ENCODE results near the gene F2RL3. TPM values are rescaled to one million over a fixed set of nuclear protein-coding genes. Genes with fewer than 3 reads are reported as not detected.
"Not testable (repeated sequence)": the region's sequence is repeated elsewhere in the genome, so short reads cannot be mapped to it uniquely, and the experiment has no call there.

F2RL3 gene
- total RNA-seq, 1 donor from 2014 or later, result under 0.01 TPM

DNA sequence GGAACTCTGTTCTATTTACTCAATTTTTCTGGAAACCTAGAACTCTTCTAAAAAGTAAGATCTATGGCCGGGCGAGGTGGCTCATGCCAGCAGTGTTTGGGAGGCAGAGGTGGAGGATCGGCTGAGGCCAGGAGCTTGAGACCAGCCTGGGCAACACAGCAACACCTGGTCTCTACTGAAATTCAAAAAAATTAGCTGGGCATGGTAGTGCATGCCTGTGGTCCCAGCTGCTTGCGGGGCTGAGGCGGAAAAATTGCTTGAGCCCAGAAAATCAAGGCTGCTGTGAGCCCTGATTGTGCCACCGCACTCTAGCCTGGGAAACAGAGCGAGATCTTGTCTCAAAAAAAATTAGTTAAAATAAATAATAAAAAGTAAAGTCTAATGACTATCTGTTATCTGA is 28.6 kb downstream of the F2RL3 start:
- no peak for FAIRE-seq
- DNase-seq (ENCODE audit: low spot score in 2 of 2), result no peak

DNA sequence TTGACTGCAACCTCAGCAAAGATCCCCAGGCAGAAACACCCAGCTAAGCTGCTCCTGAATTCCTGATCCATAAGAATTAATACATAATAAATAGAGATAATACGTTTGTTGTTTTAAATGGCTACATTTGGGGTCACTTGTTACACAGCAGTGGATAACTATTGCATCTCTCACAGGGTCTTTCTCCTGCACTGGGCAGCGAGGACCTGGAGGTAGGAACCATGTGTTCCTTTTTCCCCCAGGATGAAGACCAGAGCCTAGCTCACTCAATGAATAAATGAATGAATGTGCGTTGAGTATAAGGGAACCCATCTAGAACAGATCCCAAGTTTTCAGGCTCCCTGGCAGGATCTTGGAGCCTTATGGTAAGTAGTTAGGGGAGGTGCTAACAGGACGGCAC is 30.7 kb downstream of the F2RL3 start:
- no peak for FAIRE-seq
- no peak for DNase-seq (ENCODE audit: low spot score in 2 of 2)

DNA sequence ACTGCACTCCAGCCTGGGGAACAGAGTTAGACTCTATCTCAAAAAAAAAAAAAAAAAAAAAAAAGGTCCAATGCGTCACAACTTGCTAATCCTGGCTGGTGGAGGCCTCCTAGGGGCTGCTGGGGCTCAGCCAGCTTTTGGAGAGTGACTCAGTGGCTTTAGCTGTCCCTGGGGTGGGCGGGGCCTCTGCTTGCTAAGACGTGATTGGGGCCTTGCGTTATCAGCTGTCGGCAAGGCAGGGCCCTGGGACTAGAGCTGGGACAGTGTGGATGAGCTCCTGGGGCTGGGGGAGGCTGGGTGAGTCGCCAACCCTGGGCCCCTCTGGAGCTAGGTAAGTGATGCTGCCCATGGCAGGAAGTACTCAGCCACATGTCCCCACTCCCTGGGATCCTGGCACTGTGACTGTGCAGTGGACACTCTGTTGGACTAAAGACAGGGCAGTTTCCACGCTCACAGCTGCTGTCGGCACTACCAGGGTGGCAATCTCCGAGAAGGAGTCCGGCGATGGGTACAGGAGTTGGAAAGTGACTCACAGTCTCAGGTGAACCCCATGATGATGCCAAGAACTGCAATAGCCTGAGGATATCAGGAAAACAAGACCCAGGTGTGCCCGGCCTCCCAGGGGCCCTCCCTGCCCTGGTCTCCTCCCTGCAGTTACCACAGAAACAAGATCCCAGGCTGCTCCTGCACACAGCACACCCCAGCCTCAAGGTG is 32.2 kb downstream of the F2RL3 start:
- no peak for DNase-seq (ENCODE audit: low spot score in 2 of 2)
- no peak for FAIRE-seq

DNA sequence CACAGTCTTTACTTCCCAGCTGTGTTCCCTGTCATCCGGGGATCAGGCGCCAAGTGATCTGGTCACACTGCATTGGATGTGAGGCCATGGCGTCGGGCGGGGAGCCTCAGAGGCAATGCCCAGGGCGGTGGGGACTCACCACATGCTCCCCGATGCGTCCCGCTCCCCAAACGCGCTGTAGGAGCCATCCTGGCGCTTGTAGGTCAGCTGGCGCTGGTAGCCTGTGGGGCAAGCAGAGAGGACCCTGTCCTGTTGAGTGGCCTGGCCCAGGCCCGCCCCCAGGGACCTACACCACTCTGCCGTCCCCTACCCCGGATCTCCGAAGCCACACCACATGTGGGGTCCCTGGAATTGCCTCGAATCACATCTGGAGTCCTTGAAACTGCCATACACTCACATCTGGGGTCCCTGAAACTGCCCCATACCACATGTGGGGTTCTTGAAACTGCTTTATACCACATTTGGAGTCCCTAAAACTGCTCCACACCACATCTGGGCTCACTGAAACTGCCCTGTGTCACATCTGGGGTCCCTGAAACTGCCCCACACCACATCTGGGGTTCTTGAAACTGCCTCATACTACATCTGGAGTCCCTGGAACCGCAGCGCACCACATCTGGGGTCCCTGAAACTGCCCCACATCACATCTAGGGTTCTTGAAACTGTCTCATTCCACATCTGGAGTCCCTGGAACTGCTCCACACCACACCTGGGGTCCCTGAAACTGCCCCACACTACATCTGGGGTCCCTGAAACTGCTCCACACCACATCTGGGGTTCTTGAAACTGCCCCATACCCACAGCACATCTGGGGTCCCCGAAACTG is 33.2 kb downstream of the F2RL3 start:
- DNase-seq (ENCODE audit: low spot score in 2 of 2) (no peak), FAIRE-seq (no peak)

DNA sequence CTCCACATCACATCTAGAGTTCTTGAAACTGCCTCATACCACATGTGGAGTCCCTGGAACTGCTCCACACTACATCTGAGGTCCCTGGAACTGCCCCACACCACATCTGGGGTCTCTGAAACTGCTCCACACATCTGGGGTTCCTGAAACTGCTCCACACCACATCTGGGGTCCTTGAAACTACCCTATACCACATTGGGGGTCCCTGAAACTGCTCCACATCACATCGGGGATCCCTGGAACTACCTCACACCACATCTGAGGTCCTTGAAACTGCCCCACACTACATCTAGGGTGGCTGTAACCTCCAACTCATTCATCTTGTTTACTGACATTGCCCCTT is 33.8 kb downstream of the F2RL3 start:
- DNase-seq (ENCODE audit: low spot score in 2 of 2) (no peak), FAIRE-seq (no peak)

DNA sequence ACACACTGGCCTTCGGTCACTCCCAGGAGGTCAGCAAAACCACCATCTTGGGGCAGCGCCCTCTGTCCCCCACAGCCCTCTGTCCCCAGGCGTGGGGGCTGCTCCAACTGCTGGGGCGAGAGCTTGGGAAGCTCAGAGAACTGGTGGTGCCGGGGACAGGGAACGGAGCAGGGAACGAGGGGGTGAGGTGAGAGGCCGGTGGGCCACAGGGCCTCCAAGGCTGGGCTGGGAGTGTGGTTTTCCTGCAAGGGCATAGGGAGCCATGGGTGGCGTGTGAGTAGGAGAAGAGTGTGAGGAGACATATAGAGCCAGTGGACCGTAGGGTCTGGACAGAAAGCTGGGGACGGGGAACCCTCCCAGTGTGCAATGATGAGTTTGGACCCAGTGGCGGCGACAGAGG is 34.1 kb downstream of the F2RL3 start:
- FAIRE-seq (no peak), DNase-seq (ENCODE audit: low spot score in 2 of 2) (no peak)

DNA sequence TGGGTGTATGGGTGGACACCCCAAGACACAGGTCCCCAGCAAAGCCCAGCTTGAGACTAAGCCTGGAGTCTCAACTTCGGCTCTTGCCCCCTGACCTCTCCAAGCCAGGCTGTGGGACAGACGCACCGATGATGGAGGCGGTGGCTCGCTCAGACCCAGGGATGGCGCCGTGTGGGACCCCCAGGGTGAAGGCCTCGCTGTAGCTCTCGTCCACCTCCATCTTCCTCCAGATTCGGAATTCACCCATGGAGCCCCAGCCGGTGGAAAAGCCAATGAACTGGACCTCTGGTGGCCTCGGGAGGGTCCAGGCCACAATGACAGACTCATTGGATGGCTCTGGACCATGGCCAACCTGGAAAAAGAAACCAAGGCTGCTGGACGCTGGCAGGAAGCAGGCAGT is 39.1 kb downstream of the F2RL3 start:
- no peak for DNase-seq (ENCODE audit: low spot score in 2 of 2)

DNA sequence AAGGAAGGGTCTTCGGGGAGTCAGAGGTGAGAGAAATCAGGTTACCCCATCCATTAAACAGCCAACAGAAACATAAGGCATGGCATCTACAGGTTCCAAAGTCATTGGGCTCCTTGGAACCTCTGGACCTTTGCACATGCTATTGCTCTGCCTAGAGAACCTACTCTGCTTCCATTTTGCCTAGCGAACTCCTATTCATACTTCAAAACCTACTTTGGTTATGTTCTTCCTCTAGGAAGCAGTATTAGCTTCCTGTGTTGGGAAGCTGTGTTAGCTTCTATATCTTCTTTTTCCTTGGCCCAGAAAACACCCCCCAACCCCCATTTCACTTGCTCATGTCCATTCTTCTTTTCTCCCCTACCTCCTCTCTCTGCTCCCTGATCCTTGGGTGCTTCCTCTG is 39.6 kb downstream of the F2RL3 start:
- no peak for FAIRE-seq
- no peak for DNase-seq (ENCODE audit: low spot score in 2 of 2)

More for the DNA sequence above, 39.1 kb downstream of the F2RL3 start:
- FAIRE-seq, result no peak

DNA sequence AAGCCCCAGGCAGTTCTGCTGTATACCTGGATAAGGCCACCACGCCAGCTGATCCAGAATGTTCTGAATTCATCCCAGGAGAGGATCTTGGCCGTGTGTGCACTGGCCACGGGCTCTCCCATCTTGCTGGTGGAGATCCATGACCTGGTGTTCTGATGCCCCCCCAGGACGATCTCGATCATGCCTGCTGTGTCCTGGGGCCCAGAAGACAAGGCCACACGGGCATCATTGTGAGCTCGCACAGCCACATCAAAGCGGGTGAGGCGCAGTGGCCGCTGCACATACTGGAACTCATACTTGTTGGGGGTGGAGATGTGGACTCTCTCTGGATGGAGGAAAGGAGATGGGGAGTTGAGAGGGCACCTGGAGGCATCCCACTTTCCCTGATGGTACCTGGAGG is 40.1 kb downstream of the F2RL3 start:
- DNase-seq (ENCODE audit: low spot score in 2 of 2) (no peak), FAIRE-seq (no peak)

DNA sequence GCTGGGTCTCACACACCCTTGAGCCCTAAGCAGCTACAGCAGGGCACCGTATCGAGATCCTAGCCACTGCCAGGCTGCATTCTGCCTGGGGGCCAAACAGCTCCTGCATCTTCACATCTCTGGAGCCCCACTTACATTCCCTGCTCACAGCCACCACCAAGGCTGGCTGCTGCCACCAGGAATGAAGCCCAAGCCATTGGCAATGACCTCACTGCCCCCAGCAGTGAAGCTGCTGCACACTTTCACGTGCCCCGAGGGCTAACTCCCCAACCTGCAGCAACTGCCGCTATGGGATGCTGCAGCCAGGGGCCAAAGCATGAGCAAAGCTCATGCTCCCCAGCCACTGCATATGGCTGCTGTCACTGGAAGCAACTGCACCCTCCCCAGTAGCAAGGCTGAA is 42.0 kb downstream of the F2RL3 start:
- no peak for FAIRE-seq
- no peak for DNase-seq (ENCODE audit: low spot score in 2 of 2)

DNA sequence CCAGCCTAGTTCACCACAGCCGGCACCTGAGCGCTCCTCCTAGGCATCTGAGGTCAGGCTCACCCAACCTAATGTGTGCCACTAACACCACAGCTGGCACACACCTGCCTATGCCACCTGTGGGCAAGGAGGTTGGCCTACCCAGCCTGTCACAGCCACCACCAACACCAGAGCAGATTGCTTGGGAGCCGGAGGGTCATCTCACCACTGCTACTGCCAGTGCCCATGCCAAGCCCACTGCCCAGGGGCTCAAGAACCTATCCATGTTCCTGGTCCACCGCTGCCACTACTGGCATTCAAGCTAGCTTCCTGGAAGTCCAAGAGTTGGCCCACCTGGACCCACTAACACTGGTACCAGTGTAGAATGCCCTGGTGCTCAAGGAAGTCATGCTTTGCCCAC is 42.5 kb downstream of the F2RL3 start:
- DNase-seq (ENCODE audit: low spot score in 2 of 2), result no peak
- FAIRE-seq, result no peak

DNA sequence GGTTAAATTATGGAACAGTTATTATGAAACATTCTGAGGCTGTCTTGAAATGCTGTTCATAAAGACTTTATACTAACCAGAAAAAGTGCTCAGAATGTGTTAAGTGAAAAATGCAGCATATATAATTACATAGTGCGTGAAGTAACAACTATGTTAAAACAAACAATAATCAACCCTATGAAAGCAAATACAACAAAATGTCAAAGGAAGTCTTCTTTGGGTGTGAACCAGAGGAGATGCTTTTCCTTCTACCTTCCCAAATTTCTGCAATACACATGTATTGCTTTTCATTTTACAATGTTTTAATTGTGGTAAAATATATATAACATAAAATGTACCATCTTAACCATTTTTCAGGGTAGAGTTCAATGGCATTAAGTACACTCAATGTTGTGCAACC is 45.7 kb downstream of the F2RL3 start:
- DNase-seq (ENCODE audit: low spot score in 2 of 2), result no peak
- FAIRE-seq, result no peak

DNA sequence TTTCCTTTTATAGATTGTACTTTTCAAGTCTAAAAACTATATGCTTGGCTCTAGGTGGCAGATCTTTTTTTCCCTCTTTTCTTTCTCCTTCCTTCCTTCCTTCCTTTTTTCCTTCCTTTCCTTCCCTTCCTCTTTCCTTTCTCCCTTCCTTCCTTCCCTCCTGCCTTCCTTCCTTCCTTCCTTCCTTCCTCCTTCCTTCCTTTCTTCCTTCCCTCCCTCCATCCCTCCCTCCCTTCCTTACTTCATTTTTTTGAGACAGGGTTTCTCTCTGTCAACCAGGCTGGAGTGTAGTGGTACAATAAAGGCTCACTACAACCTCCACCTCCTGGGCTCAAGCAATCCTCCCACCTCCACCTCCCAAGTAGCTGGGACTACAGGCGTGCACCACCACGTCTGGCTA is 48.1 kb downstream of the F2RL3 start:
- no peak for DNase-seq (ENCODE audit: low spot score in 2 of 2)
- FAIRE-seq, result no peak

DNA sequence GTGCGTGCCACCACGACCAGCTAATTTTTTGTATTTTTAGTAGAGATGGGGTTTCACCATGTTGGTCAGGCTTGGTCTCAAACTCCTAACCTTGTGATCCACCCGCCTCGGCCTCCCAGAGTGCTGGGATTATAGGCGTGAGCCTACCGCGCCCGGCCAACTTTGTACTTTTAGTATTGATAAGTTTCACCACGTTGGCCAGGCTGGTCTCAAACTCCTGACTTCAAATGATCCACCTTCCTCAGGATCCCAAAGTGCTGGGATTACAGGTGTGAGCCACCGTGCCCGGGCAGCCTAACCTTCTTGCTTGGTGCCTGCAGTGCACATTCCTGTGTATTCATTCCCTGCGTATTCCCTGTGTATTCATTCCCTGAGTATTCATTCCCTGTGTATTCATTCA is 49.0 kb downstream of the F2RL3 start:
- FAIRE-seq; DNase-seq (ENCODE audit: low spot score in 2 of 2): not testable (repeated sequence)

DNA sequence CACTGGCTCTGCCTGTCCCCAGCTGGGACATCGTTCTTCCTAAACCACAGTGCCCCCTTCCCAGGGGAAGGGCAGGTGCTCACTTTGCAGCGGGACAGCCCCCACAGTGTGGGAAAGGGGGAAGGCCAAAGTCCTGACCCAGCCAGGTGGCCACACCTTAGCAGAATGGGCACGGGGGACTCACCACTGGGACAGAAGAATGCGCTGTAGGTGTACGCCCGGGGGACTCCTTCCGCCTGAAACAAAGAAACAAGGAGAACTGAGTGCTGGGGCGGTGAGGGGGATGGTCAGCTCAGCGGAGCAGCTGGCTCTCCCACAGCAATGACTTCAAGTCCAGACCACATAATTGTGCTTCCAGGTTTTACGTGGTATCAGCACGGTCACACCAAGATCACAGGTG is 49.4 kb downstream of the F2RL3 start:
- FAIRE-seq (no peak), DNase-seq (ENCODE audit: low spot score in 2 of 2) (no peak)

DNA sequence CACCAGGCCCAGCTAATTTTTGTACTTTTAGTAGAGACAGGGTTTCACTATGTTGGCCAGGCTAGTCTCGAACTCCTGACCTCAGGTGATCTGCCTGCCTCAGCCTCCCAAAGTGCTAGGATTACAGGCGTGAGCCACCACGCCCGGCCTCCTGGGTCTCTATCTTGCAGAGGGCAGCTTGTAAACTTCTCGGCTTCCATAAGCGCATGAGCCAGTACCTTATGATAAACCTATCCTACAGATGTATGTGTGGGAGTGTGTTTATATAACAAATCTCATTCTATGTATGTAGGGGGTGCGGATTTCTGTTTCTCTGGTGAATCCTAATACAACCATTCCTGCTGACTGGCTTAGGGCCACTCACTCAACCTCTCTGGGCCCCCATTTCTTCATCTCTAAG is 51.3 kb downstream of the F2RL3 start:
- not testable (repeated sequence) for DNase-seq (ENCODE audit: low spot score in 2 of 2); FAIRE-seq

DNA sequence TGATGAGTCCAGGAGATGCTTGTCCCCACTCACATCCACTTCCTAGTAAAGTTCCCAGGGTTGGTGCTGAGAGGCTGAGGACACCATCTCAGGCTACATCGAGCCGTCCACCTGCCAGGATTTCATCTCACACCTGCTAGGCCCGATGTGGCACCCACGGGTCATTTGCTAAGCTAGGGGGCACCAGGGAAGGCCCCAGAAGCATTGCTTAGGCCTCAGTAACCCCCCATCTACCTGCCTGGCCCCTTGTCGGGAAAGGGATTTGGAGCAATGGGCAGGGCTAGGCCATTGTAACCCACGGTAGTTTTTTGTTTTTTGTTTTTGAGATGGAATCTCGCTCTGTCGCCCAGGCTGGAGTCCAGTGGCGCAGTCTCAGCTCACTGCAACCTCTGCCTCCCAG is 51.8 kb downstream of the F2RL3 start:
- DNase-seq (ENCODE audit: low spot score in 2 of 2) (no peak), FAIRE-seq (no peak)

Small RNA genes within 50 kb of the gene (small RNA-seq; reads per million reads assigned to genes)
- gene RN7SL823P (not detected), gene RN7SL835P (not detected)

Other genes with a start within 250 kb of the F2RL3 start
- 41.6 TPM for gene SMIM7, start 228.9 kb upstream of the F2RL3 start, total RNA-seq
- gene TMEM38A, start 227.9 kb upstream of the F2RL3 start, total RNA-seq, result 8.6 TPM
- gene NWD1, start 169.2 kb upstream of the F2RL3 start, total RNA-seq, result 0.41 TPM
- gene SIN3B, start 59.6 kb upstream of the F2RL3 start, total RNA-seq, result 34.6 TPM
- 4.9 TPM for gene CPAMD8, start 137.8 kb downstream of the F2RL3 start, total RNA-seq
- gene HAUS8, start 186.5 kb downstream of the F2RL3 start, total RNA-seq, result 2.0 TPM
- 21.2 TPM for gene MYO9B, start 186.8 kb downstream of the F2RL3 start, total RNA-seq

Data from frontal cortex (tissue), 4 donors.